H1 (cell line): ENCODE data around the gene SLC5A4. TPM values are rescaled to one million over a fixed set of nuclear protein-coding genes. Genes with fewer than 3 reads are reported as not detected.

Experiments used
- CTCF ChIA-PET: fragments of 300-600 bp; sonication (Branson Sonifier 250); formaldehyde crosslinking; loops from one replicate; lab custom pipeline; 2021; ENCODE audit not compliant: partially characterized antibody; lab: Charles Lee
- POLR2A ChIA-PET: fragments of 300-600 bp; sonication (Branson Sonifier 250); formaldehyde crosslinking; loops from one replicate; lab custom pipeline; 2021; ENCODE audit warnings: inconsistent platforms; ENCODE audit not compliant: partially characterized antibody; lab: Charles Lee
- DNase-seq, 2 experiments: peaks; one replicate each; pipeline versions ENCODE4 v3.0.0 to v3.0.0-alpha.2; 2010 to 2022; ENCODE audit warnings: low spot score in 2 of 2, low read depth in 1 of 2, mixed read lengths in 1 of 2
- FAIRE-seq: peaks from 2 replicates; lab custom pipeline; 2011; peaks lifted over from hg19 to GRCh38; lab: Jason Lieb, UNC
- H2AFZ ChIP-seq: 2 replicates; pipeline ENCODE4 v1.8.1; 2012; ENCODE audit warnings: low read length, inconsistent platforms
- H2AK5ac ChIP-seq: 2 replicates; pipeline ENCODE4 v1.6.1; 2013; ENCODE audit warnings: low read depth, low read length
- H2BK120ac ChIP-seq: replicated peaks from 2 replicates; pipeline ENCODE3; 2013; ENCODE audit warnings: low read depth, low read length, inconsistent platforms
- H2BK12ac ChIP-seq: 2 replicates; pipeline ENCODE4 v1.6.1; 2013; ENCODE audit warnings: low read depth, low read length
- H2BK15ac ChIP-seq: 2 replicates; pipeline ENCODE4 v1.6.1; 2013; ENCODE audit warnings: low read length
- H2BK20ac ChIP-seq: 2 replicates; pipeline ENCODE4 v1.6.1; 2013; ENCODE audit warnings: low read length
- H2BK5ac ChIP-seq: 2 replicates; pipeline ENCODE4 v1.6.1; 2013; ENCODE audit warnings: low read depth, low read length
- H3K14ac ChIP-seq: 2 replicates; pipeline ENCODE4 v1.6.1; 2013; ENCODE audit warnings: inconsistent platforms; ENCODE audit not compliant: insufficient read length
- H3K18ac ChIP-seq: 2 replicates; pipeline ENCODE4 v1.6.1; 2013; ENCODE audit warnings: low read length; ENCODE audit errors: extremely low read depth
- H3K23ac ChIP-seq: 2 replicates; pipeline ENCODE4 v1.6.1; 2013; ENCODE audit warnings: inconsistent platforms; ENCODE audit not compliant: insufficient read length
- H3K23me2 ChIP-seq: 2 replicates; pipeline ENCODE4 v1.6.1; 2013; ENCODE audit warnings: low read depth, low read length
- H3K27ac ChIP-seq: 2 replicates; pipeline ENCODE4 v1.6.1; 2011; ENCODE audit warnings: low read depth, low read length, inconsistent platforms
- H3K27me3 ChIP-seq, 4 experiments: replicated peaks in 1 of 4; 1 replicate in 1 of 4; 2 replicates in 3 of 4; pipeline versions ENCODE4 v1.6.1 to v1.8.1; 2011 to 2013; ENCODE audit warnings: low read length in 3 of 4, mild to moderate bottlenecking in 3 of 4, inconsistent platforms in 2 of 4, mixed read lengths in 2 of 4, moderate library complexity in 1 of 4; ENCODE audit not compliant: control insufficient read depth in 3 of 4, insufficient read depth in 3 of 4; ENCODE audit errors: extremely low read depth in 1 of 4
- H3K36me3 ChIP-seq, 4 experiments: 2 replicates each; pipeline versions ENCODE4 v1.6.1 to v1.8.1; 2011 to 2013; ENCODE audit warnings: mild to moderate bottlenecking in 4 of 4, low read length in 3 of 4, moderate library complexity in 2 of 4, control low read depth in 1 of 4, inconsistent platforms in 1 of 4; ENCODE audit not compliant: insufficient read depth in 4 of 4, control insufficient read depth in 2 of 4
- H3K4ac ChIP-seq: replicated peaks from 2 replicates; pipeline ENCODE3; 2013; ENCODE audit warnings: low read length, low read depth, mixed read lengths, inconsistent platforms; ENCODE audit not compliant: insufficient read length
- H3K4me1 ChIP-seq, 4 experiments: replicated peaks in 1 of 4; 1 replicate in 1 of 4; 2 replicates in 3 of 4; pipeline versions ENCODE4 v1.6.1 to v1.8.1; 2011 to 2013; ENCODE audit warnings: low read length in 3 of 4, inconsistent platforms in 2 of 4, mixed read lengths in 1 of 4; ENCODE audit not compliant: insufficient read depth in 4 of 4, control insufficient read depth in 3 of 4
- H3K4me2 ChIP-seq, 2 experiments: 2 replicates each; pipeline versions ENCODE4 v1.6.1 to v1.8.1; 2011 to 2013; ENCODE audit warnings: low read depth in 2 of 2, low read length in 2 of 2, control low read depth in 1 of 2, inconsistent platforms in 1 of 2, mild to moderate bottlenecking in 1 of 2; ENCODE audit not compliant: insufficient read depth in 1 of 2
- H3K4me3 ChIP-seq, 4 experiments: fragments of 200-600, 300-600 bp in 1 of 4; sonication (generic), shearing (Covaris generic), sonication (Bioruptor Twin) in 1 of 4; 2 replicates each; pipeline versions ENCODE4 v1.5.1 to v1.8.1; 2011 to 2016; ENCODE audit warnings: low read length in 4 of 4, low read depth in 3 of 4, control low read depth in 2 of 4, inconsistent platforms in 2 of 4, mild to moderate bottlenecking in 2 of 4, mixed read lengths in 1 of 4, moderate library complexity in 1 of 4; ENCODE audit not compliant: insufficient read depth in 2 of 4; ENCODE audit errors: extremely low read depth in 1 of 4
- H3K56ac ChIP-seq: replicated peaks from 2 replicates; pipeline ENCODE3; 2013; ENCODE audit warnings: low read depth, mild to moderate bottlenecking, mixed read lengths, low read length, inconsistent platforms; ENCODE audit not compliant: insufficient read length
- H3K79me1 ChIP-seq: 2 replicates; pipeline ENCODE4 v1.6.1; 2013; ENCODE audit warnings: low read depth, low read length, control low read depth
- H3K79me2 ChIP-seq, 2 experiments: 2 replicates each; pipeline versions ENCODE4 v1.6.1 to v1.8.1; 2012 to 2013; ENCODE audit warnings: low read length in 2 of 2, mild to moderate bottlenecking in 2 of 2, inconsistent platforms in 1 of 2; ENCODE audit not compliant: insufficient read depth in 2 of 2, control insufficient read depth in 1 of 2
- H3K9ac ChIP-seq, 4 experiments: replicated peaks in 1 of 4; 1 replicate in 1 of 4; 2 replicates in 3 of 4; pipeline versions ENCODE4 v1.6.1 to v1.8.1; 2011 to 2013; ENCODE audit warnings: low read depth in 3 of 4, low read length in 3 of 4, control low read depth in 2 of 4, mild to moderate bottlenecking in 2 of 4, moderate library complexity in 2 of 4, inconsistent platforms in 1 of 4; ENCODE audit errors: extremely low read depth in 1 of 4
- H3K9me3 ChIP-seq, 2 experiments: 2 replicates each; pipeline versions ENCODE4 v1.6.1 to v1.8.1; 2012 to 2013; ENCODE audit warnings: mild to moderate bottlenecking in 2 of 2, moderate library complexity in 2 of 2, control low read depth in 1 of 2, inconsistent platforms in 1 of 2, low read depth in 1 of 2, low read length in 1 of 2, mixed read lengths in 1 of 2; ENCODE audit not compliant: insufficient read depth in 2 of 2
- H4K20me1 ChIP-seq, 2 experiments: replicated peaks in 1 of 2; 2 replicates each; pipeline versions ENCODE3 to v1.8.1; 2011 to 2013; ENCODE audit warnings: inconsistent platforms in 2 of 2, low read length in 2 of 2, mild to moderate bottlenecking in 1 of 2; ENCODE audit not compliant: insufficient read depth in 2 of 2, control insufficient read depth in 1 of 2
- H4K5ac ChIP-seq: 2 replicates; pipeline ENCODE4 v1.6.1; 2013; ENCODE audit warnings: low read length, low read depth, mixed read lengths, inconsistent platforms; ENCODE audit not compliant: insufficient read length
- H4K8ac ChIP-seq: 2 replicates; pipeline ENCODE4 v1.8.0; 2013; ENCODE audit warnings: mild to moderate bottlenecking, moderate library complexity, low read length, inconsistent platforms; ENCODE audit not compliant: insufficient read depth; ENCODE audit errors: extremely low read depth
- H4K91ac ChIP-seq: replicated peaks from 2 replicates; pipeline ENCODE3; 2013; ENCODE audit warnings: low read length, mixed read lengths, inconsistent platforms; ENCODE audit not compliant: insufficient read length
- ASH2L ChIP-seq: fragments of 200-600, 300-600 bp; sonication (generic); IDR thresholded peaks from one replicate; pipeline ENCODE4 v1.7.1; 2017; ENCODE audit warnings: low read length
- CBX5 ChIP-seq: fragments of 300-800, 300-1000 bp; sonication (generic); IDR thresholded peaks from 2 replicates; pipeline ENCODE4 v1.7.1; 2016; ENCODE audit warnings: antibody characterized with exemption, low read length, low read depth
- GABPA ChIP-seq: IDR thresholded peaks from 2 replicates; pipeline ENCODE4 v1.6.1; 2011; ENCODE audit warnings: mild to moderate bottlenecking, low read length, moderate library complexity, borderline replicate concordance; ENCODE audit not compliant: insufficient read depth
- KDM5A ChIP-seq: fragments of 200-600 bp; IDR thresholded peaks from 2 replicates; pipeline ENCODE4 v1.7.1; 2012; ENCODE audit warnings: mild to moderate bottlenecking, low read length, inconsistent platforms, mixed read lengths
- MAFK ChIP-seq: IDR thresholded peaks from 2 replicates; pipeline ENCODE4 v1.6.1; 2012; ENCODE audit warnings: low read depth, mild to moderate bottlenecking, improper control_type of control experiment, low read length
- SRF ChIP-seq: IDR thresholded peaks from 2 replicates; pipeline ENCODE4 v1.6.1; 2011; ENCODE audit warnings: mild to moderate bottlenecking, low read depth, low read length, moderate library complexity
- SUZ12 ChIP-seq: fragments of 200-600 bp; sonication (generic); IDR thresholded peaks from 2 replicates; pipeline ENCODE4 v1.6.1; 2012; ENCODE audit warnings: mild to moderate bottlenecking, inconsistent platforms, low read length, moderate library complexity, mixed read lengths
- WGBS, 2 experiments: shearing (Covaris generic) in 1 of 2; methylation state at CpG; one replicate each; pipeline versions ENCODE4 v1.1.6 to v1.1.7; 2013 to 2015; ENCODE audit warnings: low lambda C conversion rate in 2 of 2, mixed read lengths in 2 of 2, inconsistent platforms in 1 of 2, low coverage in 1 of 2, missing lambda C conversion rate in 1 of 2; ENCODE audit not compliant: insufficient replicate concordance in 2 of 2, insufficient coverage in 1 of 2, insufficient read length in 1 of 2; ENCODE audit errors: extremely low coverage in 1 of 2, missing lambda C conversion rate in 1 of 2; 5-methylcytosine and 5-hydroxymethylcytosine counted together
- polyA plus RNA-seq, 7 experiments: library from polyadenylated mRNA; depleted of rRNA in 3 of 7; stranded (reverse) in 5 of 7; unstranded in 2 of 7; fragments of >200 nt in 5 of 7; fragments of 200-250 nt in 2 of 7; gene quantifications; 1 replicate in 5 of 7; 2 replicates in 1 of 7; 4 replicates in 1 of 7; pipeline versions ENCODE4 v1.2.1 to v1.2.3, GENCODE V29; 2011 to 2013; ENCODE audit warnings: missing spikeins in 2 of 7, mixed read lengths in 2 of 7
- total RNA-seq: library from RNA; stranded (reverse); fragmentation: NEBNext Ultra II Directional; extraction: Animal tissue kit (Norgen Biotek cat#: 25700); gene quantifications from 2 replicates; pipeline ENCODE4 v1.2.1, GENCODE V29; 2021

SLC5A4 gene
- total and polyA plus RNA-seq, 2 of the 8 experiments (the other 6 are each of a cell fraction or from before 2014, with no cell fraction given): 0.17 TPM; not detected in 1

DNA sequence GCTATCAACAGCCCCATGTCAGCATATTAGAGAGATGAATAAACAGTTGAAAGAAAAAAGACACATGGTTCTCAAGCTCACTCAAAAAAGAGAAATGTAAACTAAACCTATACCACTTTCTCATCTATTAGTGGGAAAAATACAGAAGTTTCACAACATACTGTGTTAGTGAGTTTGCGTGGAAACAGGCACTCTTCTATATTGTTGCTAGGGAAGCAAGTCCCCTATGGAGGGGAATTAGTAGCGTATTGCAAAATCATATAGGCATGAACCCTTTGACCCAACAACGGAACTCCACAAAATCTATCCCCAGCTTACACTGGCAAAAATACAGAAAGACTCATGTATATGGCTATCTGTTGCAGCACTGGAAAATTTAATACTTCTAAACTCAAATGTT, 36.1 kb downstream of the SLC5A4 start:
- DNase-seq (no peak), FAIRE-seq (no peak)
- H3K27ac ChIP-seq: no peak overlapping the region
- H4K91ac ChIP-seq: no peak overlapping the region
- H2AK5ac ChIP-seq: no peak overlapping the region
- H3K23ac ChIP-seq: no peak overlapping the region
- no peak overlapping the region for H3K18ac ChIP-seq
- H3K4me1 ChIP-seq: no peaks in the 10 kb centered on the region
- H3K9ac ChIP-seq: no peak overlapping the region
- H2BK15ac ChIP-seq: no peak overlapping the region
- H3K36me3 ChIP-seq: no peaks in the 10 kb centered on the region
- no peak overlapping the region for H2BK12ac ChIP-seq
- no peak overlapping the region for H2BK5ac ChIP-seq
- no peak overlapping the region for H3K14ac ChIP-seq
- H3K4ac ChIP-seq: no peak overlapping the region
- no peaks in the 10 kb centered on the region for H3K79me1 ChIP-seq
- POLR2A ChIA-PET: no interaction called here
- no peak overlapping the region for H3K4me2 ChIP-seq
- no peak overlapping the region for H2BK120ac ChIP-seq
- H3K27me3 ChIP-seq: no peaks in the 10 kb centered on the region
- H4K5ac ChIP-seq: no peak overlapping the region
- no peaks in the 10 kb centered on the region for H3K9me3 ChIP-seq
- TF ChIP-seq ASH2L: no peak
- TF ChIP-seq KDM5A: no peak
- no peak for TF ChIP-seq MAFK
- no peak for TF ChIP-seq GABPA
- no peak for TF ChIP-seq CBX5
- TF ChIP-seq SUZ12: no peak
- TF ChIP-seq SRF: no peak
- no peaks in the 10 kb centered on the region for H4K20me1 ChIP-seq
- CTCF ChIA-PET: interaction anchor here (0.6 to 2.6 kb wide), 6 partner anchors 12 to 100 kb away, joined by 3 to 11 read pairs (median 4); partner anchors contain the start of gene RFPL2
- no peaks in the 10 kb centered on the region for H3K23me2 ChIP-seq
- WGBS, 2 experiments: 91% methylated on average over 3 of the region's 3 CpGs; no CpG with 5 or more reads in 1 of the 2 experiments
- H2BK20ac ChIP-seq: no peak overlapping the region
- H3K4me3 ChIP-seq: no peak overlapping the region
- no peak overlapping the region for H4K8ac ChIP-seq
- H2AFZ ChIP-seq: no peak overlapping the region
- H3K56ac ChIP-seq: no peak overlapping the region
- H3K79me2 ChIP-seq: no peaks in the 10 kb centered on the region
